OCI-LY7 (cell line): ENCODE measurements around the gene PSMF1. TPM values are rescaled to one million over a fixed set of nuclear protein-coding genes. Genes with fewer than 3 reads are reported as not detected.

Experiments used
- BruUV-seq: library from RNA; stranded (reverse); fragments of 400-500 nt; replicated peaks from 2 replicates; lab custom pipeline; 2021; lab: Mats Ljungman, UMichigan
- CTCF ChIA-PET: fragments of 300-600 bp; sonication (Branson Sonifier 250); formaldehyde crosslinking; loops from one replicate; lab custom pipeline; 2022; ENCODE audit warnings: antibody characterized with exemption; ENCODE audit not compliant: unreplicated experiment; lab: Charles Lee
- POLR2A ChIA-PET: fragments of 300-600 bp; sonication (Branson Sonifier 250); formaldehyde crosslinking; loops from one replicate; lab custom pipeline; 2022; ENCODE audit warnings: antibody characterized with exemption; lab: Charles Lee
- DNase-seq: peaks from one replicate; pipeline ENCODE4 v3.0.0-alpha.2; 2015; ENCODE audit warnings: low spot score
- H2AFZ ChIP-seq: fragments of 200-600 bp; sonication (generic), shearing (Covaris generic); 2 replicates; pipeline ENCODE4 v1.6.1; 2014; ENCODE audit warnings: mild to moderate bottlenecking, antibody characterized with exemption, low read length, moderate library complexity
- H3K27ac ChIP-seq: fragments of 200-600 bp; sonication (generic); 2 replicates; pipeline ENCODE4 v1.5.1; 2014; ENCODE audit warnings: mixed run types, low read depth, mild to moderate bottlenecking, moderate library complexity, low read length, inconsistent platforms; ENCODE audit not compliant: poor library complexity, severe bottlenecking
- H3K36me3 ChIP-seq: fragments of 200-600 bp; sonication (generic); 2 replicates; pipeline ENCODE4 v1.6.1; 2014; ENCODE audit warnings: mild to moderate bottlenecking, antibody characterized with exemption, low read length, moderate library complexity, mixed read lengths; ENCODE audit not compliant: insufficient read depth
- H3K4me1 ChIP-seq: fragments of 200-600 bp; sonication (generic); 2 replicates; pipeline ENCODE4 v1.5.1; 2014; ENCODE audit warnings: mild to moderate bottlenecking, low read length; ENCODE audit not compliant: insufficient read depth, poor library complexity, severe bottlenecking
- H3K4me2 ChIP-seq: fragments of 200-600 bp; sonication (generic); 2 replicates; pipeline ENCODE4 v1.6.1; 2014; ENCODE audit warnings: mild to moderate bottlenecking, low read length
- H3K4me3 ChIP-seq: fragments of 200-600 bp; sonication (generic); 2 replicates; pipeline ENCODE4 v1.5.1; 2014; ENCODE audit warnings: mild to moderate bottlenecking, low read depth, low read length; ENCODE audit not compliant: poor library complexity, severe bottlenecking
- H3K79me2 ChIP-seq: fragments of 200-600 bp; sonication (generic); 2 replicates; pipeline ENCODE4 v1.6.1; 2016; ENCODE audit warnings: low read depth, mild to moderate bottlenecking, low read length, moderate library complexity, mixed read lengths; ENCODE audit not compliant: insufficient read depth
- H3K9me2 ChIP-seq: fragments of 200-600 bp; sonication (generic); 2 replicates; pipeline ENCODE4 v1.6.1; 2016; ENCODE audit warnings: mild to moderate bottlenecking, low read length, mixed read lengths; ENCODE audit not compliant: insufficient read depth
- H3K9me3 ChIP-seq: fragments of 200-600 bp; sonication (generic); 2 replicates; pipeline ENCODE4 v1.6.1; 2014; ENCODE audit warnings: mild to moderate bottlenecking, mixed run types, low read length, mixed read lengths
- H4K20me1 ChIP-seq: fragments of 200-600 bp; sonication (generic); 2 replicates; pipeline ENCODE4 v1.6.1; 2014; ENCODE audit warnings: mild to moderate bottlenecking, antibody characterized with exemption, low read length, moderate library complexity, mixed read lengths; ENCODE audit not compliant: insufficient read depth
- EZH2phosphoT487 ChIP-seq: fragments of 200-600 bp; sonication (generic); IDR thresholded peaks from 2 replicates; pipeline ENCODE4 v1.6.1; 2018; ENCODE audit warnings: low read depth, borderline replicate concordance, mild to moderate bottlenecking, mixed run types, antibody characterized with exemption, low read length, moderate library complexity, mixed read lengths
- intact Hi-C: fragments of 100-400 bp; cut with micrococcal nuclease; formaldehyde crosslinking; loops from one replicate; pipeline ENCODE4 v1.10.0; 2022; ENCODE audit not compliant: unreplicated experiment
- total RNA-seq, 2 experiments: library from RNA; depleted of rRNA in 1 of 2; stranded (reverse); fragments of >200 nt in 1 of 2; shearing (Covaris generic) in 1 of 2; gene quantifications; 2 replicates each; pipeline ENCODE4 v1.2.3, GENCODE V29; 2014 to 2022
- TF ChIP-seq, protein P1 (sequence below): fragments of 200-600 bp; sonication (generic); conservative IDR thresholded peaks from 2 replicates; pipeline ENCODE4 v1.5.1; 2014; ENCODE audit warnings: mild to moderate bottlenecking, antibody characterized with exemption, low read length, moderate library complexity, mixed read lengths

PSMF1 gene
- total RNA-seq, 2 experiments from 2014 or later: 34.7 to 132 TPM

DNA sequence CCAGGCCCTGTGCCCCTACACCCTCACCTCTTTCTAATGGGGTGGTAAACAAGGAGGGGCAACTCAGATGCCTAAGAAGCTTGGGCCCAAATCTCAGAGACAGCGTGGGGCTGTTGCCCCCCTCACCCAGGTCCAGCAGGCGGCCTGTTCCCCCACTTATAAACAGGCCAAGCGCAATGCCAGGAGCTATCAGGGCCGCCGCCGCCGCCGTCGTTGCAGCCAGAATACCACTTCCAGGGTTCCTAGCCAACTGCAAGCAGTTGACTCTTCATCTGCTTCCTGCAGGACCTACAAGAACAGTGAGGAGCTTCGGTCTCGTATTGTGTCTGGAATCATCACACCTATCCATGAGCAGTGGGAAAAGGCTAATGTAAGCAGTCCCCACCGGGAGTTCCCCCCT is 16.4 kb downstream of the PSMF1 start:
- peaks cover 20% of the 10 kb centered on the region for H3K79me2 ChIP-seq
- intact Hi-C loops: no loop called here
- no TSS peak for BruUV-seq
- no peak overlapping the region for H3K4me2 ChIP-seq
- no peaks in the 10 kb centered on the region for H4K20me1 ChIP-seq
- no peak overlapping the region for H3K27ac ChIP-seq
- H3K4me1 ChIP-seq: no peaks in the 10 kb centered on the region
- H2AFZ ChIP-seq: no peak overlapping the region
- no peak for DNase-seq
- no peaks in the 10 kb centered on the region for H3K9me3 ChIP-seq
- H3K36me3 ChIP-seq: peaks cover 99% of the 10 kb centered on the region
- ChIA-PET CTCF (no interaction called here), POLR2A (no interaction called here)
- H3K4me3 ChIP-seq: no peak overlapping the region
- no peaks in the 10 kb centered on the region for H3K9me2 ChIP-seq
- TF ChIP-seq EZH2phosphoT487: no peak
- TF ChIP-seq, protein P1, sequence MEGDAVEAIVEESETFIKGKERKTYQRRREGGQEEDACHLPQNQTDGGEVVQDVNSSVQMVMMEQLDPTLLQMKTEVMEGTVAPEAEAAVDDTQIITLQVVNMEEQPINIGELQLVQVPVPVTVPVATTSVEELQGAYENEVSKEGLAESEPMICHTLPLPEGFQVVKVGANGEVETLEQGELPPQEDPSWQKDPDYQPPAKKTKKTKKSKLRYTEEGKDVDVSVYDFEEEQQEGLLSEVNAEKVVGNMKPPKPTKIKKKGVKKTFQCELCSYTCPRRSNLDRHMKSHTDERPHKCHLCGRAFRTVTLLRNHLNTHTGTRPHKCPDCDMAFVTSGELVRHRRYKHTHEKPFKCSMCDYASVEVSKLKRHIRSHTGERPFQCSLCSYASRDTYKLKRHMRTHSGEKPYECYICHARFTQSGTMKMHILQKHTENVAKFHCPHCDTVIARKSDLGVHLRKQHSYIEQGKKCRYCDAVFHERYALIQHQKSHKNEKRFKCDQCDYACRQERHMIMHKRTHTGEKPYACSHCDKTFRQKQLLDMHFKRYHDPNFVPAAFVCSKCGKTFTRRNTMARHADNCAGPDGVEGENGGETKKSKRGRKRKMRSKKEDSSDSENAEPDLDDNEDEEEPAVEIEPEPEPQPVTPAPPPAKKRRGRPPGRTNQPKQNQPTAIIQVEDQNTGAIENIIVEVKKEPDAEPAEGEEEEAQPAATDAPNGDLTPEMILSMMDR: no peak

DNA sequence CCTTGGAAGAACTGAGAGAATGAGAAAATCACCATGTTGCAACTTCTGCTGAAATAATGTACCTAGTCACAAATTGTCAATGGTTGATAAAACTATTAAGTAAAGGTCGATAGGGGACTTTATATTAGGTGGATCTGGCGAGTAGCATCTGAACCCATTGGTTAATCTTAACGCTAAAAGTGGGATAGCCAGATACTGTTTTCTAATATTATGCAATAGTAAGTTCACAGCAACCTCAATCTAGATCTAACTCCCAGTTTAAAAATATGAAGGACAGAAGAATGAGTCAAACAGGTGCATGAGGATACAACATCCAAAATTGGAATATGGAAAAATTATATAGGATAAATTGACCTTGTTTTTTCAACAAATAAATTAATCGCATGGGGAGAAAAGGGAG is 18.8 kb downstream of the PSMF1 start:
- Histone ChIP-seq H3K4me3 (no peak overlapping the region), H3K4me2 (no peak overlapping the region), H4K20me1 (no peaks in the 10 kb centered on the region), H3K27ac (no peak overlapping the region), H3K79me2 (peaks cover 20% of the 10 kb centered on the region), H3K9me3 (peaks cover 10% of the 10 kb centered on the region; the same call in 1 of the 2 replicates), H2AFZ (no peak overlapping the region), H3K36me3 (peaks cover 98% of the 10 kb centered on the region), H3K9me2 (no peaks in the 10 kb centered on the region), H3K4me1 (no peaks in the 10 kb centered on the region)
- POLR2A ChIA-PET: interaction anchor here (0.6 kb wide), 1 partner anchor 424 kb away, joined by 3 read pairs; no protein-coding TSS in a partner anchor
- DNase-seq: no peak
- TF ChIP-seq EZH2phosphoT487: no peak
- TF ChIP-seq, protein P1: no peak
- BruUV-seq: no TSS peak
- CTCF ChIA-PET: no interaction called here
- intact Hi-C loops: no loop called here

DNA sequence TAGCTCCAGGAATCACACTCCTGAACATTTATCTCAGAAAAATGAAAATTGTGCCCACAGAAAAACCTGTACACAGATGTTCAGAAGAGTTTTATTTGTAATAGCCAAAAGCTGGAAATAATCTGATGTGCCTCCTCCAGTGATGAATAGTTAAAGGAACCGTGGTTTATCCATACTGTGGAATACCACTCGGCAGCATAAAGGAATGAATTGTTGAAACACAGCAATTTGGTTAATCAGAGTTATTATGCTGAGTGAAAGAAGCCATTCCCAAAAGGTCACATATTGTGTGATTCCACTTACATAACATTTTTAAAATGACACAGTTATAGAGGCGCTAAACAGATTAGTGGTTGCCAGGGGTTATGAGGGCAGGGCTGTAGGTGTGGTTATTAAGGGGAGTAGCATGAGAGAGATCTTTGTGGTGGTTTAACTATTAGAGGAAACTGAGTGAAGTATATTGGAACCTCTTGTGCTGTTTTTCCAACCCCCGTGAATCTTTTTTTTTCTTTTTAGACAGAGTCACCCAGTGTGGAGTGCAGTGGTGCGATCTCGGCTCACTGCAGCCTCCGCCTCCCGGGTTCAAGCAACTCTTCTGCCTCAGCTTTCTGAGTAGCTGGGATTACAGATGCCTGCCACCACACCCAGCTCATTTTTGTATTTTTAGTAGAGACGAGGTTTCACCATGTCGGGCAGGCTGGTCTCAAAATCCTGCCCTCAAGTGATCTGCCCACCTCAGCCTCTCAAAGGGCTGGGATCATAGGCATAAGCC is 26.2 kb downstream of the PSMF1 start:
- H3K9me3 ChIP-seq: peaks cover 10% of the 10 kb centered on the region; the same call in 1 of the 2 replicates
- no peak for DNase-seq
- H3K4me2 ChIP-seq: no peak overlapping the region
- no peaks in the 10 kb centered on the region for H3K79me2 ChIP-seq
- no peaks in the 10 kb centered on the region for H3K9me2 ChIP-seq
- no peak overlapping the region for H3K27ac ChIP-seq
- H4K20me1 ChIP-seq: no peaks in the 10 kb centered on the region
- BruUV-seq: no TSS peak
- peaks cover 8% of the 10 kb centered on the region for H3K4me1 ChIP-seq
- peaks cover 88% of the 10 kb centered on the region for H3K36me3 ChIP-seq
- TF ChIP-seq, protein P1: no peak
- no peak for TF ChIP-seq EZH2phosphoT487
- no peak overlapping the region for H3K4me3 ChIP-seq
- no peak overlapping the region for H2AFZ ChIP-seq
- intact Hi-C loops: no loop called here
- ChIA-PET CTCF (no interaction called here), POLR2A (interaction anchor here (0.8 kb wide), 1 partner anchor 127 kb away, joined by 3 read pairs; no protein-coding TSS in a partner anchor)
